SJSA1 (cell line): ENCODE measurements around the gene CDC42. TPM values are rescaled to one million over a fixed set of nuclear protein-coding genes. Genes with fewer than 3 reads are reported as not detected.
A peak's percentile ranks its signal among the peaks of the same experiment; 100 is the strongest.

Experiments
- DNase-seq, 2 experiments: peaks; one replicate each; pipeline ENCODE4 v3.0.0-alpha.2; 2015 to 2020; ENCODE audit warnings: low spot score in 2 of 2, low read depth in 1 of 2
- H3K27ac ChIP-seq: fragments of 250-450 bp; sonication (Bioruptor Pico); 2 replicates; pipeline ENCODE4 v1.5.1; 2020; ENCODE audit warnings: mild to moderate bottlenecking, moderate library complexity
- H3K27me3 ChIP-seq: fragments of 250-450 bp; sonication (Bioruptor Pico); replicated peaks from 2 replicates; pipeline ENCODE4 v1.5.1; 2020; ENCODE audit warnings: mild to moderate bottlenecking, moderate library complexity
- H3K36me3 ChIP-seq: fragments of 250-450 bp; sonication (Bioruptor Pico); 2 replicates; pipeline ENCODE4 v1.5.1; 2020; ENCODE audit warnings: mild to moderate bottlenecking
- H3K4me1 ChIP-seq: fragments of 250-450 bp; sonication (Bioruptor Pico); replicated peaks from 2 replicates; pipeline ENCODE4 v1.6.1; 2021; ENCODE audit warnings: mild to moderate bottlenecking
- H3K4me3 ChIP-seq: fragments of 250-450 bp; sonication (Bioruptor Pico); 2 replicates; pipeline ENCODE4 v1.5.1; 2020; ENCODE audit warnings: mild to moderate bottlenecking
- H3K9me3 ChIP-seq: fragments of 250-450 bp; sonication (Bioruptor Pico); replicated peaks from 2 replicates; pipeline ENCODE4 v1.5.1; 2020; ENCODE audit warnings: mild to moderate bottlenecking
- total RNA-seq: library from RNA; depleted of rRNA; stranded (reverse); fragments of >200 nt; shearing (Covaris generic); gene quantifications from 2 replicates; pipeline ENCODE4 v1.2.3, GENCODE V29; 2014

Gene CDC42
- total RNA-seq, 1 experiment from 2014 or later: 448 TPM

- Histone ChIP-seq H3K9me3 (no peaks in the 10 kb centered on the region), H3K27me3 (no peaks in the 10 kb centered on the region), H3K4me1 (peaks cover 20% of the 10 kb centered on the region), H3K4me3 (no peak overlapping the region), H3K27ac (no peak overlapping the region), H3K36me3 (peaks cover 86% of the 10 kb centered on the region)
- DNase-seq: no peak
Observed at GRCh38 chr1:22098752-22099151, 46.2 kb downstream of the CDC42 start.

DNA sequence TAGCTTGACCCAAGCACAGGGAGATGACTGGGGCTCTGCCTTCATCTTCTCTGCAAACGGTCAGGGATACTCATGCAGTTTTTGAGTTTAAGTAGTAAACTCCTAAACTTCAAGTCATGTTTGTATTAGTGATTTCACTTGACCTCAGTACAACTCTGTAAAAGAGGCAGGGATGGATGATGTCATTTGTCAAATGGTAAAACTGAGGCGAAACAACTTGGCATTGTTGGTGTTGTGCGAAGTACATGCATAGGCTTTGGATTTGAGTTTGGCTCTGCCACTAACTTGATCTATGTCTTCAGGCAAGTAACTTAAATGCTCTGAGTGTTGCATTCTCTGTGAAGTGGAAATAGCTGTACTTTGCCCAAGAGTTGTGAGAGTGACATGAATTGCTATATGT lies 47.7 kb downstream of the CDC42 start:
- Histone ChIP-seq H3K4me3 (no peak overlapping the region), H3K27ac (no peak overlapping the region), H3K4me1 (peaks cover 16% of the 10 kb centered on the region), H3K36me3 (peaks cover 86% of the 10 kb centered on the region), H3K27me3 (no peaks in the 10 kb centered on the region), H3K9me3 (no peaks in the 10 kb centered on the region)
- DNase-seq: no peak

- Histone ChIP-seq H3K9me3 (no peaks in the 10 kb centered on the region), H3K4me1 (peaks cover 6% of the 10 kb centered on the region), H3K36me3 (peaks cover 90% of the 10 kb centered on the region), H3K27ac (no peak overlapping the region), H3K4me3 (no peak overlapping the region), H3K27me3 (no peaks in the 10 kb centered on the region)
- no peak for DNase-seq
Observed at GRCh38 chr1:22101199-22101598, 48.7 kb downstream of the CDC42 start.

- Histone ChIP-seq H3K27ac (0 out of 2 replicates have a peak overlapping the region, but pooled peaks have one; percentile 3), H3K27me3 (no peaks in the 10 kb centered on the region), H3K4me1 (no peaks in the 10 kb centered on the region), H3K4me3 (no peak overlapping the region), H3K9me3 (no peaks in the 10 kb centered on the region), H3K36me3 (peaks cover 90% of the 10 kb centered on the region)
- no peak for DNase-seq
Observed at GRCh38 chr1:22101995-22102394, 49.5 kb downstream of the CDC42 start.

- Histone ChIP-seq H3K4me1 (no peaks in the 10 kb centered on the region), H3K9me3 (no peaks in the 10 kb centered on the region), H3K27ac (0 out of 2 replicates have a peak overlapping the region, but pooled peaks have one; percentile 3), H3K27me3 (no peaks in the 10 kb centered on the region), H3K4me3 (no peak overlapping the region), H3K36me3 (peaks cover 88% of the 10 kb centered on the region)
- DNase-seq: no peak
Observed at GRCh38 chr1:22102746-22103145, 50.2 kb downstream of the CDC42 start.

DNA sequence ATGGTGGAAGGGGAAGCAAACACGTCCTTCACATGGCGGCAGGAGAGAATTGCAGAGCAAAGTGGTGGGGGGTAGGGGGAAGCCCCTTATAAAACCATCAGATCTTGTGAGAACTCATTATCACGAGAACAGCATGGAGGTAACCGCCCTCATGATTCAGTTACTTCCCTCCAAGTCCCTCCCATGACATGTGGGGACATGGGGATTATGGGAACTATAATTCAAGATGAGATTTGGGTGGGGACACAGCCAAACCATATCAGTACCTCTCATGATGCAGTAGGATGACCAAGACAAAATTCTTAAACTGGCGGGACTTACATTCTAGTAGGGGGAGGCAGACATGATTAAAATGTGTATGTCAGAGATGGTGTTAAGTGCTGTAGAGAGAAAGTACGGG lies 51.6 kb downstream of the CDC42 start:
- Histone ChIP-seq H3K9me3 (no peaks in the 10 kb centered on the region), H3K27me3 (no peaks in the 10 kb centered on the region), H3K27ac (no peak overlapping the region), H3K36me3 (peaks cover 86% of the 10 kb centered on the region), H3K4me1 (no peaks in the 10 kb centered on the region), H3K4me3 (no peak overlapping the region)
- no peak for DNase-seq

DNA sequence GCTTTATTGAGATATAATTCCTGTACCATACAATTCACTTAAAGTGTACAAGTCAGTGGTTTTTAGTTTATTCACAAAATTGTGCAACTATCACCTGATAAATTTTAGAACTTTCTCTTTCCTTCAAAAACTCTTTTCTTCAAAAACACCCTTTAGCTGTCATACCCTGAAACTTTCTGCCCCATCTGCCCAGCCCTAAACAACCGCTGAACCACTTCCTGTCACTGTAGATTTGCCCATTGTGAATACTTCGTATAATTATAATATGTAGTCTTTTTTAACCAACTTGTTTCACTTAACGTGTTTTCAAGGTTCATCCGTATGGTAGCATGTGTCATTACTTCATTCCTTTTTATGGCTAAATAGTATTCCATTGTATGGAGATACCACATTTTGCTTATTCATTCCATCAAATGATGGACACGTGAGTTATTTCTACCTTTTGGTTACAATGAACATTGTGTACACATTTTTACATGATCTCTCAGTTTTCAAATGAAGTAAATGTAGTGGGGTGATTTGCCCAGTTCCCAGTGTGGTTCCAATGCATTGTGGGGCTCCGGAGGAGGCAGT lies 52.4 kb downstream of the CDC42 start:
- no peaks in the 10 kb centered on the region for H3K27me3 ChIP-seq
- H3K27ac ChIP-seq: no peak overlapping the region
- H3K4me1 ChIP-seq: no peaks in the 10 kb centered on the region
- no peak for DNase-seq
- peaks cover 87% of the 10 kb centered on the region for H3K36me3 ChIP-seq
- no peak overlapping the region for H3K4me3 ChIP-seq
- no peaks in the 10 kb centered on the region for H3K9me3 ChIP-seq

GRCh38 chr1:22105611-22106207 lies 53.2 kb downstream of the CDC42 start:
- peak in 1 of 2 experiments; percentile 44 for DNase-seq
- Histone ChIP-seq H3K27ac (no peak overlapping the region), H3K4me1 (no peaks in the 10 kb centered on the region), H3K9me3 (no peaks in the 10 kb centered on the region), H3K4me3 (no peak overlapping the region), H3K36me3 (peaks cover 85% of the 10 kb centered on the region), H3K27me3 (no peaks in the 10 kb centered on the region)

DNA sequence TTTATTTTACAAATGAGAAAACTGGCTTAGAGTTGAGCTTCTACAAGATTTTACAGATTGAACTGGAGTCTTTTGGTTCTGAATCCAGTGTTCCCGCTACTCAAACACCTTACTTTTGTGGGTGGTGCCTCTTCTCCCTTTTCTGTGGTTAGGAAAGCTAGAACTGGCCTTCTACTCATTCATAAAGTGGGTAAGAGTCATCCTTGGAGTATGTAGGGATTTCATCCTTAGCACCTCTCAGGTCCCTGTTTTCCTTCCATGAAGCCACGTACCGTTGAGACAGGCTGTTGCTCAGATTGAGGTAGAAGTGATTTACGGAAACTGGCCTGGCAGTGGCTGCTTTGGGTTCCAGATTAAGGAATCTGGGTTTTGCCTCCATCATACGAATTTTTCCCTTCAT lies 54.6 kb downstream of the CDC42 start:
- Histone ChIP-seq H3K27ac (no peak overlapping the region), H3K27me3 (no peaks in the 10 kb centered on the region), H3K4me3 (no peak overlapping the region), H3K36me3 (peaks cover 85% of the 10 kb centered on the region), H3K4me1 (no peaks in the 10 kb centered on the region), H3K9me3 (no peaks in the 10 kb centered on the region)
- no peak for DNase-seq

DNA sequence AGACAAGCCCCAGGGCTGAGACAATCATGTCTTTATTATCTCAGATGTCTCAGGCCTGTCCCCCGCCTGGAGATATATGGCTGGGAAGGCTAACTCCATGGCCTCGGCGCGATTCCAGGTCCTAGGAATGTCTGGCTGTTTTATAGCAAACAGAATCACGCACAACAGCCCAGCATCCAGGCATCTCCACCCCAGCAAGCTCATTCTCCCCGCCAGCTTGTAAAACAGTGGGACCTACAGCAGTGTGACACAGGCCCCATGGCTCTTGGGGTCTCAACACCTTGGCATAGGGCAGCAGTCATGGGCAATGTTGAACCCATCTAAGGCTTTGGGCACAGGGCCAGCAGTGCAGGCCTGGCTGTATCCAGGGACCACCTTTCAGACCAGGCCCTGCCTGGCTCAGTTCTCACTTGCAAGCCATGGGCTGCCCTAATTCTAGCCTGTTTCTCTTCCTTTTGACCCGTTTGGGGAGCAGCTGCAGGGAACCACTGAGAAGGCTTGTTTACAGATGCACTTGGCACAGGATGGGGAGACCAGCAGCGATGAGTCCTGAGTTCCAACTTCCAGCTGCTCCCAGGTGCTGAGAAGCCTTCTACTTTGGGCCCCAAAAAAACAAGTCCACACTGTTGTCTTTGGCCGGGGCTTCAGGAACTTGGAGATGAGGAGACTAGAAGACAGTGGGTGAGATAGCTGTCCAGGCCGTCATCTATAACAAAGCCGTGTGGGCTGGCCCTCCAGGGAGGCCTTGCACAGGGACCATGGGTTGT lies 56.0 kb downstream of the CDC42 start:
- no peak for DNase-seq
- Histone ChIP-seq H3K27me3 (no peaks in the 10 kb centered on the region), H3K9me3 (no peaks in the 10 kb centered on the region), H3K4me1 (no peaks in the 10 kb centered on the region), H3K4me3 (no peak overlapping the region), H3K27ac (no peak overlapping the region), H3K36me3 (peaks cover 85% of the 10 kb centered on the region)

GRCh38 chr1:22110016-22110415 lies 57.5 kb downstream of the CDC42 start:
- no peaks in the 10 kb centered on the region for H3K4me1 ChIP-seq
- no peak overlapping the region for H3K4me3 ChIP-seq
- no peaks in the 10 kb centered on the region for H3K9me3 ChIP-seq
- DNase-seq: no peak
- peaks cover 88% of the 10 kb centered on the region for H3K36me3 ChIP-seq
- no peaks in the 10 kb centered on the region for H3K27me3 ChIP-seq
- no peak overlapping the region for H3K27ac ChIP-seq

DNA sequence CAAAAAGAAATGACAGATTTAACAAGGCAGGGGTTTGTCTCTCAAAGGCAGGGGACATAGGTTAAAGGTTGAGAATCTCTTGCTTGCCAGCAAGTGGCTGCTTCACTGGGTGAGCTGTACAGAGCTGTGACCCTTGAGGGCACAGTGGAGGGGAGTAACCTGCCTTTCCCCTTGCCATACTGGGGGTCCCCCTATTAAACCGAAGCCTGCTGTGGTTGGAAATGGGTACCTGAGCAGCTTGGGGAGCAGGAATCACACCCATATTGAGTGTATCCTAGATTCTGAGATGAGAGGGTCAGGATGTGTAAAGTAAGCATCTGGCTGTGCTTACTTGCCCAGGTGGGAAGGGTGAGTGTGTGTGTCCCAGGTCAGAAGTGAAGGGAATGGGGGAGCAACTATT lies 58.6 kb downstream of the CDC42 start:
- H3K27ac ChIP-seq: no peak overlapping the region
- DNase-seq: no peak
- H3K4me1 ChIP-seq: no peaks in the 10 kb centered on the region
- H3K27me3 ChIP-seq: no peaks in the 10 kb centered on the region
- H3K9me3 ChIP-seq: no peaks in the 10 kb centered on the region
- H3K4me3 ChIP-seq: no peak overlapping the region
- peaks cover 85% of the 10 kb centered on the region for H3K36me3 ChIP-seq

DNA sequence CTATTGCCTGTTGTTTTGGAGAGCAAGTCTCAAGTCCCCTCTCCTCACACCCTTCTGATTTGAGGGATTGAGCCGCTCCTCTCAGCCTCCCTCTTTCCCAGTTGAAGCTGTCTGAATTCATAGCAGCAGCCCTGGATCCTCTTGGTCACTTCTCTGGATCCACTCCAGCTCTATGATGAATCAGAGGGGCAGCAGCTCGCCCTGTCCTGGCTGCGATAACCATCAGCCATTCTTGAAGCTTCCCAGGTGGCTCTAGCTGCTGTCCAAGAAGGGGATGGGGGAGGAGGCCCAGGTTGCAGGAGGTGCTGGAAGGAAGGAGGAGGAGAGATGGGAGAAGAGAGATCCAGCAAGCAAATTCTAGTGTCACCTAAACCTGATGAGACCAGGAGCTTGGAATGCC lies 59.1 kb downstream of the CDC42 start:
- Histone ChIP-seq H3K4me1 (no peaks in the 10 kb centered on the region), H3K27me3 (no peaks in the 10 kb centered on the region), H3K9me3 (no peaks in the 10 kb centered on the region), H3K4me3 (no peak overlapping the region), H3K27ac (no peak overlapping the region), H3K36me3 (peaks cover 85% of the 10 kb centered on the region)
- DNase-seq: no peak

GRCh38 chr1:22112554-22112953 lies 60.0 kb downstream of the CDC42 start:
- H3K27me3 ChIP-seq: no peaks in the 10 kb centered on the region
- H3K36me3 ChIP-seq: peaks cover 88% of the 10 kb centered on the region
- no peak overlapping the region for H3K4me3 ChIP-seq
- DNase-seq: no peak
- H3K9me3 ChIP-seq: no peaks in the 10 kb centered on the region
- no peak overlapping the region for H3K27ac ChIP-seq
- no peaks in the 10 kb centered on the region for H3K4me1 ChIP-seq
